Measurements from ENCODE around the gene CCDC187. TPM values are rescaled to one million over a fixed set of nuclear protein-coding genes. Genes with fewer than 3 reads are reported as not detected.
"Not testable (repeated sequence)": the region's sequence is repeated elsewhere in the genome, so short reads cannot be mapped to it uniquely, and the experiment has no call there.

Gene CCDC187
- total RNA-seq, 1 donor from 2014 or later: not detected

GRCh38 chr9:136267261-136268111 lies 36.4 kb downstream of the CCDC187 start:
- H3K27ac Mint-ChIP-seq (ENCODE audit: unreplicated experiment): no peak overlapping the region
- peaks cover 3% of the 10 kb centered on the region for H3K4me1 Mint-ChIP-seq (ENCODE audit: low read depth)
- H3K27me3 Mint-ChIP-seq (ENCODE audit: low read depth): peaks cover 22% of the 10 kb centered on the region
- DNase-seq (ENCODE audit: low spot score): no peak
- TF ChIP-seq, protein P1, sequence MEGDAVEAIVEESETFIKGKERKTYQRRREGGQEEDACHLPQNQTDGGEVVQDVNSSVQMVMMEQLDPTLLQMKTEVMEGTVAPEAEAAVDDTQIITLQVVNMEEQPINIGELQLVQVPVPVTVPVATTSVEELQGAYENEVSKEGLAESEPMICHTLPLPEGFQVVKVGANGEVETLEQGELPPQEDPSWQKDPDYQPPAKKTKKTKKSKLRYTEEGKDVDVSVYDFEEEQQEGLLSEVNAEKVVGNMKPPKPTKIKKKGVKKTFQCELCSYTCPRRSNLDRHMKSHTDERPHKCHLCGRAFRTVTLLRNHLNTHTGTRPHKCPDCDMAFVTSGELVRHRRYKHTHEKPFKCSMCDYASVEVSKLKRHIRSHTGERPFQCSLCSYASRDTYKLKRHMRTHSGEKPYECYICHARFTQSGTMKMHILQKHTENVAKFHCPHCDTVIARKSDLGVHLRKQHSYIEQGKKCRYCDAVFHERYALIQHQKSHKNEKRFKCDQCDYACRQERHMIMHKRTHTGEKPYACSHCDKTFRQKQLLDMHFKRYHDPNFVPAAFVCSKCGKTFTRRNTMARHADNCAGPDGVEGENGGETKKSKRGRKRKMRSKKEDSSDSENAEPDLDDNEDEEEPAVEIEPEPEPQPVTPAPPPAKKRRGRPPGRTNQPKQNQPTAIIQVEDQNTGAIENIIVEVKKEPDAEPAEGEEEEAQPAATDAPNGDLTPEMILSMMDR (IDR thresholded peaks at IDR 0.05): peak; percentile 69
- H3K4me3 Mint-ChIP-seq (ENCODE audit: unreplicated experiment): peak overlapping the region; percentile 59
- H3K36me3 Mint-ChIP-seq (ENCODE audit: low read depth): peaks cover 1% of the 10 kb centered on the region
- H3K9me3 Mint-ChIP-seq (ENCODE audit: low read depth): peaks cover 4% of the 10 kb centered on the region

GRCh38 chr9:136266641-136267040 lies 37.3 kb downstream of the CCDC187 start:
- not testable (repeated sequence) for DNase-seq (ENCODE audit: low spot score); H3K4me1 Mint-ChIP-seq (ENCODE audit: low read depth); H3K27ac Mint-ChIP-seq (ENCODE audit: unreplicated experiment); H3K9me3 Mint-ChIP-seq (ENCODE audit: low read depth); H3K36me3 Mint-ChIP-seq (ENCODE audit: low read depth)
- Mint-ChIP-seq H3K4me3 (ENCODE audit: unreplicated experiment) (peak overlapping the region; percentile 8), H3K27me3 (ENCODE audit: low read depth) (peaks cover 20% of the 10 kb centered on the region)

- Mint-ChIP-seq H3K27ac (ENCODE audit: unreplicated experiment) (no peak overlapping the region), H3K4me3 (ENCODE audit: unreplicated experiment) (no peak overlapping the region), H3K4me1 (ENCODE audit: low read depth) (peaks cover 3% of the 10 kb centered on the region), H3K36me3 (ENCODE audit: low read depth) (peaks cover 1% of the 10 kb centered on the region), H3K9me3 (ENCODE audit: low read depth) (peaks cover 4% of the 10 kb centered on the region), H3K27me3 (ENCODE audit: low read depth) (peaks cover 18% of the 10 kb centered on the region)
- TF ChIP-seq, protein P1 (IDR thresholded peaks at IDR 0.05): no peak
- DNase-seq (ENCODE audit: low spot score): no peak
These were observed 38.1 kb downstream of the CCDC187 start for GRCh38 chr9:136265561-136266355.

- peaks cover 1% of the 10 kb centered on the region for H3K36me3 Mint-ChIP-seq (ENCODE audit: low read depth)
- TF ChIP-seq, protein P1 (IDR thresholded peaks at IDR 0.05): no peak
- DNase-seq (ENCODE audit: low spot score): no peak
- H3K27me3 Mint-ChIP-seq (ENCODE audit: low read depth): peaks cover 11% of the 10 kb centered on the region
- no peak overlapping the region for H3K27ac Mint-ChIP-seq (ENCODE audit: unreplicated experiment)
- H3K4me3 Mint-ChIP-seq (ENCODE audit: unreplicated experiment): no peak overlapping the region
- peaks cover 1% of the 10 kb centered on the region for H3K9me3 Mint-ChIP-seq (ENCODE audit: low read depth)
- peaks cover 3% of the 10 kb centered on the region for H3K4me1 Mint-ChIP-seq (ENCODE audit: low read depth)
These were observed 39.2 kb downstream of the CCDC187 start for GRCh38 chr9:136264441-136265405.

DNA sequence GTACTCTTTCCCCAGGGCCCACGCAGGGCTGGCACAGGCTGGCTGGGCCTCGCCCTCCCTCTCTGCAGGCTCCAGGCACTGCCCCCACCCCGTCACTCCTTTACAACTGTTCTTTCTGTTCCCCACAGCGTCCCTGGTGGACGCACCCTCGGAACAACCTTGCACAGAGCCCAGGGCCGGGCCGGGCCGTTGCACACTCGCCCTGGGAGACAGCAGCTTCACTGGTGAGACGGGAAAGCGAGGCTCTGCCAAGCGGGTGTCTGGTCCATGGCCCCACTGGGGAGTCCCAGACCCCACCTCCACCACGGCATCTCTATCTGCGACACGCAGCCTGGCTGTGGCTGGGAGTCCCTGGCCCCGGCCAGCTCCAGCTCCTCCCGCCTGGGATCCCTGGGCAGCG lies 39.9 kb downstream of the CCDC187 start:
- no peak for DNase-seq (ENCODE audit: low spot score)
- H3K27ac Mint-ChIP-seq (ENCODE audit: unreplicated experiment): no peak overlapping the region
- peaks cover 6% of the 10 kb centered on the region for H3K27me3 Mint-ChIP-seq (ENCODE audit: low read depth)
- H3K36me3 Mint-ChIP-seq (ENCODE audit: low read depth): no peaks in the 10 kb centered on the region
- H3K9me3 Mint-ChIP-seq (ENCODE audit: low read depth): no peaks in the 10 kb centered on the region
- peaks cover 3% of the 10 kb centered on the region for H3K4me1 Mint-ChIP-seq (ENCODE audit: low read depth)
- H3K4me3 Mint-ChIP-seq (ENCODE audit: unreplicated experiment): no peak overlapping the region
- TF ChIP-seq, protein P1 (IDR thresholded peaks at IDR 0.05): peak; percentile 42
